Common myeloid progenitor, CD34-positive (primary cell): ENCODE measurements around the gene CSH1. TPM values are rescaled to one million over a fixed set of nuclear protein-coding genes. Genes with fewer than 3 reads are reported as not detected.
"Not testable (repeated sequence)": the region's sequence is repeated elsewhere in the genome, so short reads cannot be mapped to it uniquely, and the experiment has no call there.

Source experiments
- CTCF ChIA-PET: fragments of 350-600 bp; sonication (Branson Sonifier 250); formaldehyde crosslinking; loops from one replicate; lab custom pipeline; 2021; ENCODE audit warnings: antibody characterized with exemption; lab: Charles Lee
- POLR2A ChIA-PET: fragments of 350-600 bp; sonication (Branson Sonifier 250); formaldehyde crosslinking; loops from one replicate; lab custom pipeline; 2021; ENCODE audit warnings: antibody characterized with exemption; lab: Charles Lee
- DNase-seq, 3 donors: peaks; one replicate each; pipeline versions ENCODE4 v3.0.0 to v3.0.0-alpha.2; 2013
- H3K27ac ChIP-seq, 2 experiments: 1 replicate in 1 of 2; 2 replicates in 1 of 2; pipeline ENCODE4 v1.7.0; 2013; ENCODE audit warnings: inconsistent platforms in 2 of 2, low read length in 2 of 2, mild to moderate bottlenecking in 2 of 2, low read depth in 1 of 2, moderate library complexity in 1 of 2; ENCODE audit not compliant: severe bottlenecking in 2 of 2, insufficient read depth in 1 of 2, poor library complexity in 1 of 2
- H3K27me3 ChIP-seq, 5 experiments: replicated peaks in 2 of 5; 1 replicate in 3 of 5; 2 replicates in 2 of 5; pipeline versions ENCODE4 v1.6.1 to v1.7.0; 2013; ENCODE audit warnings: low read length in 4 of 5, mild to moderate bottlenecking in 2 of 5, moderate library complexity in 2 of 5, inconsistent platforms in 1 of 5; ENCODE audit not compliant: insufficient read depth in 5 of 5, control insufficient read depth in 4 of 5
- H3K36me3 ChIP-seq, 4 experiments: 1 replicate in 2 of 4; 2 replicates in 2 of 4; pipeline versions ENCODE4 v1.6.1 to v1.7.0; 2013; ENCODE audit warnings: low read length in 3 of 4, control low read depth in 1 of 4, mild to moderate bottlenecking in 1 of 4; ENCODE audit not compliant: control insufficient read depth in 4 of 4, insufficient read depth in 4 of 4
- H3K4me1 ChIP-seq, 4 experiments: 1 replicate in 3 of 4; 2 replicates in 1 of 4; pipeline versions ENCODE4 v1.6.1 to v1.7.1; 2013; ENCODE audit warnings: low read length in 3 of 4, mild to moderate bottlenecking in 3 of 4, control low read depth in 1 of 4, inconsistent platforms in 1 of 4, moderate library complexity in 1 of 4; ENCODE audit not compliant: control insufficient read depth in 4 of 4, insufficient read depth in 4 of 4; ENCODE audit errors: control extremely low read depth in 1 of 4
- H3K4me3 ChIP-seq, 7 experiments: 1 replicate in 4 of 7; 2 replicates in 3 of 7; pipeline versions ENCODE4 v1.5.1 to v1.7.0; 2013; ENCODE audit warnings: mild to moderate bottlenecking in 7 of 7, low read length in 6 of 7, moderate library complexity in 6 of 7, inconsistent platforms in 2 of 7, low read depth in 2 of 7, control low read depth in 1 of 7; ENCODE audit not compliant: insufficient read depth in 4 of 7, control insufficient read depth in 1 of 7; ENCODE audit errors: extremely low read depth in 1 of 7
- H3K9me3 ChIP-seq, 5 experiments: 1 replicate in 4 of 5; 2 replicates in 1 of 5; pipeline versions ENCODE4 v1.6.1 to v1.7.1; 2013; ENCODE audit warnings: low read length in 4 of 5, mild to moderate bottlenecking in 2 of 5, inconsistent platforms in 1 of 5, low read depth in 1 of 5, moderate library complexity in 1 of 5; ENCODE audit not compliant: control insufficient read depth in 4 of 5, insufficient read depth in 2 of 5; ENCODE audit errors: control extremely low read depth in 1 of 5
- WGBS: methylation state at CpG from one replicate; pipeline ENCODE4 v1.1.5; 2013; ENCODE audit not compliant: insufficient coverage; 5-methylcytosine and 5-hydroxymethylcytosine counted together
- polyA plus RNA-seq: library from polyadenylated mRNA; unstranded; fragments of 120-200 nt; gene quantifications from one replicate; pipeline ENCODE4 v1.2.1, GENCODE V29; 2013

The CSH1 gene
- polyA plus RNA-seq: not detected

DNA sequence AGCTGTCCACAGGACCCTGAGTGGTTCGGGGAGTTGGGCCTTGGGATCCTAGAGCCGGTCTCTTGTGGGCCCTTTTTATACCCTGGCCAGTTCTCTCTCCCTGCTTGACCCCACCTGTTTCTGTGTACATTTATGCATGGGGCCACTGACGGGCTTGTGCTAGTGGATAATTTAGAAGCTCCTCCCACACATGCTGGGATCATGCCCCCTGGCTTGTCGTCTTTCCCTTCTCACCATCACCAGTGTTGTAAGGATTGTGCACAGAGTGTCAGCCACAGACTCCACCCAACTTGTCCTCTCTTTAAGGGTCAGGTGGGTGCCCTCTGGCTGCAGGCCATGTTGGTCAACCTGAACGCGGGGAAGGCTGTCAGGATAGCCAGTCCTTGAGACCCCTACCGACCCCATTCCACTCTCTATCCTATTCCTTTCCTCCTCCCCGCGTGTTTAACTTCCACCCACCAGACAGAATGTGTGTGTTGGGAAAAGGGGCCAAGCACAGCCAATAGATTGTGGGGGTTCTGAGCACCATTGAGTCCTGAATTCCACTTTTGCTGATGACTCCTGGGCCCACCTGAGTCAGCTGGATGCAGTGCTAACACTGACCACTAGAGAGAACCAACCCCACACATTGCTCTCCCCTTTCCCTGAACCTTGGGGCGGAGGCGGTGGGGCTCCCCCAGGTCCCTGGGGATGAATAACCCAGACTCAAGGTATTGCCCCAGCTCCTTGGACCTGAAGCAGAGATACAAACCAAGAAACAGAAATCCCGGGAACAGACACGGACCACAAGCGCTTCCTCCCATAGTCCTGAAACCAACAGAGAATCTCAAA is at the start of gene CSH1:
CSH1 (minus strand) TSS at position 51 of the 831 bp plus-strand sequence. CDS start 63 bp downstream, outside the sequence.
- H3K27ac ChIP-seq, H3K4me3 ChIP-seq, DNase-seq, H3K9me3 ChIP-seq, POLR2A ChIA-PET, H3K36me3 ChIP-seq, H3K27me3 ChIP-seq, H3K4me1 ChIP-seq: not testable (repeated sequence)
- WGBS: no CpG with 5 or more reads among the region's 14 CpGs
- CTCF ChIA-PET: interaction anchor here (2.5 kb wide), 1 partner anchor 15 kb away, joined by 7 read pairs; the partner anchor contains the start of gene CSHL1

DNA sequence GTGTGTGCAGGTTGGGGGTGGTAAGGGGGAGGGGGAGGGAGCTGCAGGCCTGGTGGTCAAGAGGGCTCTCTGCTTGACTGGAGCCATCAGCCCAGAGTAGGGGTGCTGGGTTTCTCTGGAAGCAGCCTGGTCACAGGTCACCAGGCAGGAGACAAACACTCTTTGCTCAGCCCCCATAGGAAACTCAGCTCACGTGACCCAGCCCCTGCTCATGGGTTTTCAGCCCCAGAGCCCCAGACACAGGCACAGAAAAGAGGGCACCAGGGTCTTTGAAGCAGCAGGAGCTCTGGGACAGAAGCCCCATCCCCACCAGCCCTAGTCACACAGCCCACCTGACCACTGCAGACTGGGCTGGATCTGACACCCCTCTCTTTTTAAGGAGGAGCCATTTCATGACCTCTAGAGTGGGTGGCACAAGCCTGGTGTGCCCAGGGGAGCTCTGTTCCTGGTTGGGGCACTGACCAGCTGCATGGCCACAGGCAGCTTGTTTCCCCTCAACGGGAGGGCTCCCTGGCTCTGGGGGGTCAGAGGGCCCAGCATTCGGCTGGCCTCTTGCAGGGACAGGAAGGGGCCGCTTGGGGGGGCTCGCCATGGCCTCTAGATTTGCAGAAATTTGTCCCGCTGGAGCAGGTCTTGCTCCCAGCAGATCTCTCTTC is 49.5 kb upstream of the CSH1 start:
- H3K4me3 ChIP-seq: peak overlapping the region in 1 of 7 experiments; percentile 6
- no peaks in the 10 kb centered on the region for H3K27me3 ChIP-seq
- DNase-seq: peak in 2 of 3 donors; percentile 18 to 30
- ChIA-PET CTCF (interaction anchor here (0.8 to 3.1 kb wide), 27 partner anchors 8 to 176 kb away, joined by 3 to 37 read pairs (median 8); partner anchors contain the start of genes CD79B and GH1), POLR2A (interaction anchor here (0.6 to 1.5 kb wide), 4 partner anchors 30 to 200 kb away, joined by 3 to 4 read pairs (median 3); no protein-coding TSS in a partner anchor)
- no peak overlapping the region for H3K27ac ChIP-seq
- H3K4me1 ChIP-seq: peaks cover 0 to 37% (median 23%) of the 10 kb centered on the region in 4 experiments
- no peaks in the 10 kb centered on the region for H3K9me3 ChIP-seq
- WGBS: 35% methylated on average over 5 of the region's 6 CpGs
- H3K36me3 ChIP-seq: no peaks in the 10 kb centered on the region

DNA sequence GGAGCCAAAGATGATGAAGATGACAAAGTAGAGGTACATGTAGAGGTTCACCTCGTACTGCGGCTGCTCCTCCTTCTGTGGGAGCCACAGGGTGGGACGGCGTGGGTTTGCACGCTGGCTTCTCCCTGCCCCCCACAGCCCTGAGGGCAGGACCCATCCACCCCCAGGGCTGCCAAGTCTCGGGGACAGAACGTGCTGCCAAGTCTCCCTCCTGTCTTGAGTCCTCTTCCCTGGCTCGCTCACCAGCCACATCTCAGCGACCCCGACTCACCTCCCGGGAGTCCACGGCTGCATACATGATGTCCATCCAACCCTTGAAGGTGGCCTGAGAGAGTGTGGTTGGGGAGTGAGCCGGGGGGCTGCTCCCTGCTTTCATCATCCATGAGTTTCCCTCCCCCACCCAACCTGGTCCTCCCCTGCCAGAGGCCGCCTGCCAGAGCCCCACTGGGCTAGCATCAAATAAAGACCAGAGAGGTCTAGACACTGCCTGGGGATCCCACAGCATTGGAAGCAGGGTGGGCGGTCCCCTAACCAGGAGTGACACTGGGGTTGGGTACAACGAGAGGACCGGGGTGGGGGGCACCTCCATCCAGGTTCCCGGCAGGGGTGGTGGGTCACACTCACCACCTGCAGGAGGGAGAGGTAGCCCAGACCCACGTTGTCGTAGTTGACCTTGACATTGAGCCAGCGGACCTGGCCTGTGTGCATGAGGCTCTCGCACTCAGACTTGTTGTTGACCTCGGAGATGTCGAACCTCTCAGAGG is 48.5 kb upstream of the CSH1 start:
- CTCF ChIA-PET: interaction anchor here (1.5 to 3.1 kb wide), 9 partner anchors 7 to 84 kb away, joined by 4 to 37 read pairs (median 18); partner anchors contain the start of genes CD79B and GH1
- 94% methylated on average over 18 of the region's 24 CpGs for WGBS
- no peaks in the 10 kb centered on the region for H3K9me3 ChIP-seq

DNA sequence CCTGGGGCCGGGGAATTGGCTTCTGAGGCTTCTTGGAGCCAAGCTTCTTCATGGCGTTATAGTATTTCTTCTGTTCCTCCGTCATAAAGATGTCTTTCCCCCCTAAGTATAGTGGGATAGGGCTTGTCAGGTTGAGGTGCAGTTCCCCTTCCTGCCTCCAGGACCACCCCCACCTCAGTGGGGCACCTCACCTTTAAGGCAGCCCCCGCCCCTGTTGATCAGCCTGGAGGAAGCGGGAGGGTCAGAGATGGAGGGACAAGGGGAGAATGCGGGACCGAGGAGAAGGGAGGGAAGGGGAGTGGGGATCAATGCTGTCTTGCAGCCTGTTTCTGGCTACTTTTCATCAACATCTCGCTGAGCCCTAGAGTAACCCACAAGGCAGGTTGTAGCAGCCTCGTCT is 47.4 kb upstream of the CSH1 start:
- Histone ChIP-seq H3K4me1 (peaks cover 0 to 39% (median 27%) of the 10 kb centered on the region in 4 experiments), H3K27me3 (no peaks in the 10 kb centered on the region), H3K9me3 (no peaks in the 10 kb centered on the region), H3K36me3 (no peaks in the 10 kb centered on the region), H3K4me3 (no peak overlapping the region), H3K27ac (no peak overlapping the region)
- WGBS: 86% methylated on average over 5 of the region's 9 CpGs
- no peak for DNase-seq
- CTCF ChIA-PET: interaction anchor here (3.2 to 3.3 kb wide), 2 partner anchors 12 to 24 kb away, joined by 11 to 12 read pairs; partner anchors contain the start of genes CD79B and GH1
- POLR2A ChIA-PET: no interaction called here

More for the DNA sequence above, 48.5 kb upstream of the CSH1 start:
- Histone ChIP-seq H3K36me3 (no peaks in the 10 kb centered on the region), H3K27me3 (no peaks in the 10 kb centered on the region), H3K4me1 (peaks cover 0 to 30% (median 21%) of the 10 kb centered on the region in 4 experiments), H3K27ac (no peak overlapping the region), H3K4me3 (no peak overlapping the region)
- POLR2A ChIA-PET: interaction anchor here (1.5 kb wide), 1 partner anchor 31 kb away, joined by 3 read pairs; no protein-coding TSS in a partner anchor
- DNase-seq: no peak

DNA sequence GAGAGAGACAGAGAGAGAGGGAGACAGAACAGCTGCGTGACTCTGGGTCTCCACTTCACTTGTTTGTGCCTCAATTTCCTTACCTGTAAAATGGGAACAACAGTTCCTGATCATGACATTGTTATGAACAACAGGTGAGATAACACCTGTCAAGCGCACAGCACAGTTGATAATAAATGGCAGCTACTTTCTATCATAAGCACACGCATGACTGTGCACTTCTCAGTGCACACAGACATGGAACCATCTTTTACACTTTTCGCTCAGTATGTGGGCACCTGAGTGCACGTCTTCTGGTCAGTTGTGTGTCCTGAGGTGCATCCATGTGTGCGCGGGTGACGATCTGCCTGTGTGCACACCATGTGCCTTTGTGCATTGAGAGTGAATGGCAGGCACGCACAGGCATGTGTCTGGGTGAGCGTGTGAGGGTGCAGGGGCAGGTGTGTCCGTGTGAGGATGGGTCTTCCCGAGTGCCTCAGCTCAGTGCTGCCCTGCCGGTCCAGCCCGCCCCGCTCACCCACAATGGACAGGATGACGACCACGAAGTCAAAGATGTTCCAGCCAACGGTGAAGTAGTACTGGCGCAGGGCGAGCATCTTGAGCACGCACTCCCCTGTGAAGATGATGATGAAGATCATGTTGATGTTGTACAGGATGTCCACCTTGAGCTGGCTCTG is 46.1 kb upstream of the CSH1 start:
- over 99% methylated on average over 20 of the region's 21 CpGs for WGBS
- Histone ChIP-seq H3K9me3 (no peaks in the 10 kb centered on the region), H3K4me1 (peaks cover 0 to 33% (median 26%) of the 10 kb centered on the region in 4 experiments), H3K4me3 (no peak overlapping the region), H3K36me3 (no peaks in the 10 kb centered on the region), H3K27ac (no peak overlapping the region), H3K27me3 (no peaks in the 10 kb centered on the region)
- ChIA-PET POLR2A (no interaction called here), CTCF (interaction anchor here (0.6 to 3.3 kb wide), 4 partner anchors 11 to 85 kb away, joined by 3 to 12 read pairs (median 8); partner anchors contain the start of genes CD79B and GH1)
- DNase-seq: no peak

DNA sequence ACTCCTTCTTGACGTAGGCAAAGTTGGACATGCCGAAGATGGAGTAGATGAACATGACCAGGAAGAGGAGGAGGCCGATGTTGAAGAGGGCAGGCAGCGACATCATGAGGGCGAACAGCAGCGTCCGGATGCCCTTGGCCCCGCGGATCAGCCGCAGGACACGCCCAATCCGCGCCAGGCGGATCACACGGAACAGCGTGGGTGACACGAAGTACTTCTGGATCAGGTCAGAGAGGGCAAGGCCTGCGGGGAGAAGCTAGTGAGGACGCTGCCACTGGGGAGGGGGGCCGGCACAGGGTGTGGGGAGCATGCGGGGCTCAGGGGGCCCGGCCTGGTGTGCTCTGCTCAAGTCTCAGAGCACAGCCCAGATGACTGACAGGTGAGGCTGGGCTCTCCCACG is 45.4 kb upstream of the CSH1 start:
- 96% methylated on average over 23 of the region's 23 CpGs for WGBS
- no peaks in the 10 kb centered on the region for H3K27me3 ChIP-seq
- H3K9me3 ChIP-seq: no peaks in the 10 kb centered on the region
- no peak overlapping the region for H3K27ac ChIP-seq
- CTCF ChIA-PET: interaction anchor here (1.5 to 3.3 kb wide), 3 partner anchors 10 to 22 kb away, joined by 5 to 12 read pairs (median 11); partner anchors contain the start of genes CD79B and GH1
- no peak overlapping the region for H3K4me3 ChIP-seq
- H3K4me1 ChIP-seq: peaks cover 0 to 28% (median 21%) of the 10 kb centered on the region in 4 experiments
- POLR2A ChIA-PET: no interaction called here
- H3K36me3 ChIP-seq: no peaks in the 10 kb centered on the region
- DNase-seq: no peak
